Type B pancreatic cell (in vitro differentiated cells): ENCODE measurements around the gene RAP1GAP. TPM values are rescaled to one million over a fixed set of nuclear protein-coding genes. Genes with fewer than 3 reads are reported as not detected.

Experiments
- DNase-seq: peaks from one replicate; pipeline ENCODE4 v3.0.0; 2021; ENCODE audit warnings: mixed read lengths; ENCODE audit not compliant: unreplicated experiment; ENCODE audit errors: extremely low spot score
- H3K27ac Mint-ChIP-seq: 2 replicates; pipeline ENCODE4 v1.8.0; 2021; ENCODE audit warnings: mild to moderate bottlenecking, mixed read lengths
- H3K27me3 Mint-ChIP-seq: 2 replicates; pipeline ENCODE4 v1.8.0; 2021; ENCODE audit warnings: mixed read lengths
- H3K36me3 Mint-ChIP-seq: 2 replicates; pipeline ENCODE4 v1.8.0; 2021; ENCODE audit warnings: mixed read lengths
- H3K4me1 Mint-ChIP-seq: one replicate; pipeline ENCODE4 v1.8.0; 2021; ENCODE audit warnings: mixed read lengths; ENCODE audit not compliant: unreplicated experiment
- H3K4me3 Mint-ChIP-seq: 2 replicates; pipeline ENCODE4 v1.8.0; 2021; ENCODE audit warnings: mild to moderate bottlenecking, mixed read lengths
- H3K9me3 Mint-ChIP-seq: 2 replicates; pipeline ENCODE4 v1.8.0; 2021; ENCODE audit warnings: mixed read lengths
- total RNA-seq: library from RNA; stranded (reverse); gene quantifications from 2 replicates; pipeline ENCODE4 v1.2.1, GENCODE V29; 2021; ENCODE audit warnings: low replicate concordance
- TF ChIP-seq, protein P1 (sequence below): fragments of 200-600 bp; sonication (generic); conservative IDR thresholded peaks from 2 replicates; pipeline ENCODE4 v1.5.0; 2021; ENCODE audit warnings: antibody characterized with exemption, mild to moderate bottlenecking

Gene RAP1GAP
- total RNA-seq, 1 donor from 2014 or later = 18.5 TPM

GRCh38 chr1:21687081-21687529 lies 17.9 kb upstream of the RAP1GAP start:
- no peaks in the 10 kb centered on the region for H3K27me3 Mint-ChIP-seq
- H3K9me3 Mint-ChIP-seq = no peaks in the 10 kb centered on the region
- no peak overlapping the region for H3K4me3 Mint-ChIP-seq
- H3K4me1 Mint-ChIP-seq = no peaks in the 10 kb centered on the region
- no peak for DNase-seq
- TF ChIP-seq, protein P1, sequence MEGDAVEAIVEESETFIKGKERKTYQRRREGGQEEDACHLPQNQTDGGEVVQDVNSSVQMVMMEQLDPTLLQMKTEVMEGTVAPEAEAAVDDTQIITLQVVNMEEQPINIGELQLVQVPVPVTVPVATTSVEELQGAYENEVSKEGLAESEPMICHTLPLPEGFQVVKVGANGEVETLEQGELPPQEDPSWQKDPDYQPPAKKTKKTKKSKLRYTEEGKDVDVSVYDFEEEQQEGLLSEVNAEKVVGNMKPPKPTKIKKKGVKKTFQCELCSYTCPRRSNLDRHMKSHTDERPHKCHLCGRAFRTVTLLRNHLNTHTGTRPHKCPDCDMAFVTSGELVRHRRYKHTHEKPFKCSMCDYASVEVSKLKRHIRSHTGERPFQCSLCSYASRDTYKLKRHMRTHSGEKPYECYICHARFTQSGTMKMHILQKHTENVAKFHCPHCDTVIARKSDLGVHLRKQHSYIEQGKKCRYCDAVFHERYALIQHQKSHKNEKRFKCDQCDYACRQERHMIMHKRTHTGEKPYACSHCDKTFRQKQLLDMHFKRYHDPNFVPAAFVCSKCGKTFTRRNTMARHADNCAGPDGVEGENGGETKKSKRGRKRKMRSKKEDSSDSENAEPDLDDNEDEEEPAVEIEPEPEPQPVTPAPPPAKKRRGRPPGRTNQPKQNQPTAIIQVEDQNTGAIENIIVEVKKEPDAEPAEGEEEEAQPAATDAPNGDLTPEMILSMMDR = no peak
- peaks cover 54% of the 10 kb centered on the region for H3K36me3 Mint-ChIP-seq
- H3K27ac Mint-ChIP-seq = no peak overlapping the region

- no peaks in the 10 kb centered on the region for H3K27me3 Mint-ChIP-seq
- H3K36me3 Mint-ChIP-seq = peaks cover 55% of the 10 kb centered on the region
- H3K4me1 Mint-ChIP-seq = no peaks in the 10 kb centered on the region
These were observed 17.0 kb upstream of the RAP1GAP start for GRCh38 chr1:21685946-21686678.

DNA sequence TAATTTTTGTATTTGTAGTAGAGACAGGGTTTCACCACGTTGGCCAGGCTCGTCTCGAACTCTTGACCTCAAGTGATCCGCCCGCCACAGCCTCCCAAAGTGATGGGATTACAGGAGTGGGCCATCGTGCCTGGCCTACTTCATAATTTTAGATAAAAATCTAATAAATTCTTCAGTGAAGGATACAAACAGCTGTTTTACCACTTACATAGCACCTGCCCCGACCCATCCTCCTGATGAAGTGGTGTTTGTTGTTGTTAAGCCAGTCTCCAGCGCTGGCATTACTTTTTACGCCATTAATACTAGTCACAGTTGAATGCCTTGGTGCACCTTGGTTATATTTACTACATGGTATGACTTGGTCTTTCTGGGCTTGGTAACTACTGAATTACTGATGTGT lies 12.3 kb upstream of the RAP1GAP start:
- Mint-ChIP-seq H3K36me3 (peaks cover 42% of the 10 kb centered on the region), H3K9me3 (no peaks in the 10 kb centered on the region), H3K27ac (no peak overlapping the region), H3K27me3 (no peaks in the 10 kb centered on the region), H3K4me1 (peaks cover 8% of the 10 kb centered on the region), H3K4me3 (no peak overlapping the region)
- no peak for DNase-seq
- TF ChIP-seq, protein P1 = no peak

More at GRCh38 chr1:21685946-21686678, 17.0 kb upstream of the RAP1GAP start:
- H3K27ac Mint-ChIP-seq = no peak overlapping the region
- no peak overlapping the region for H3K4me3 Mint-ChIP-seq
- H3K9me3 Mint-ChIP-seq = no peaks in the 10 kb centered on the region
- TF ChIP-seq, protein P1 = no peak
- no peak for DNase-seq

GRCh38 chr1:21680918-21681317 lies 11.8 kb upstream of the RAP1GAP start:
- peaks cover 38% of the 10 kb centered on the region for H3K36me3 Mint-ChIP-seq
- no peak overlapping the region for H3K27ac Mint-ChIP-seq
- TF ChIP-seq, protein P1 = no peak
- H3K9me3 Mint-ChIP-seq = no peaks in the 10 kb centered on the region
- H3K4me3 Mint-ChIP-seq = no peak overlapping the region
- no peak for DNase-seq
- no peaks in the 10 kb centered on the region for H3K27me3 Mint-ChIP-seq
- peaks cover 12% of the 10 kb centered on the region for H3K4me1 Mint-ChIP-seq

- DNase-seq = no peak
- Mint-ChIP-seq H3K36me3 (peaks cover 38% of the 10 kb centered on the region), H3K9me3 (no peaks in the 10 kb centered on the region), H3K27ac (no peak overlapping the region), H3K4me3 (no peak overlapping the region), H3K27me3 (no peaks in the 10 kb centered on the region), H3K4me1 (peaks cover 15% of the 10 kb centered on the region)
- TF ChIP-seq, protein P1 = no peak
These were observed 11.2 kb upstream of the RAP1GAP start for GRCh38 chr1:21680381-21680780.
